Measurements from ENCODE around the gene ESYT3. TPM values are rescaled to one million over a fixed set of nuclear protein-coding genes. Genes with fewer than 3 reads are reported as not detected.

ESYT3 gene
- total and polyA plus RNA-seq, 9 of the 15 experiments (the other 6 are each of a cell fraction or from before 2014, with no cell fraction given), result not detected

DNA sequence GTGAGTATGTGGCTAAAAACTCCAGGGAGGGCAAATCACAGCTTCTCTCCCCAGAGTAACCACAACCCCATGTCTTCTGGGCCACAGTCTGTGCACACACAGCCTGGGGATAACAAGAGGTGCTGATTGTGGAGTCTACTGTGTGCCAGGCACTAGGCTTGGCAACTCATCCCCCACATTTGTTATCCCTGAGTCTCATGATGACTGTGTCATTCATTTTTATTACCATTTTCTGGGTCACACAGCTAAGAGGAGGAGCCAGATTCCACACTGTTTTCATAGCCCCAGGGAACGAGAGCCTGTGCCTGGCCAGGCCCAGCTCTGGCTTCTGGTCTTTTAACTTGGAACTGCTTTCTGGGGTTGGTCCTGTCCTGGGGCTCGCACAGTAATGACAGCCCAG, 34.5 kb downstream of the ESYT3 start (continued):
- TF ChIP-seq SP2 (IDR thresholded peaks at IDR 0.05; ENCODE audit: extremely low read depth, low read depth, low read length, poor library complexity, severe bottlenecking), result no peak
- TF ChIP-seq, protein P1, sequence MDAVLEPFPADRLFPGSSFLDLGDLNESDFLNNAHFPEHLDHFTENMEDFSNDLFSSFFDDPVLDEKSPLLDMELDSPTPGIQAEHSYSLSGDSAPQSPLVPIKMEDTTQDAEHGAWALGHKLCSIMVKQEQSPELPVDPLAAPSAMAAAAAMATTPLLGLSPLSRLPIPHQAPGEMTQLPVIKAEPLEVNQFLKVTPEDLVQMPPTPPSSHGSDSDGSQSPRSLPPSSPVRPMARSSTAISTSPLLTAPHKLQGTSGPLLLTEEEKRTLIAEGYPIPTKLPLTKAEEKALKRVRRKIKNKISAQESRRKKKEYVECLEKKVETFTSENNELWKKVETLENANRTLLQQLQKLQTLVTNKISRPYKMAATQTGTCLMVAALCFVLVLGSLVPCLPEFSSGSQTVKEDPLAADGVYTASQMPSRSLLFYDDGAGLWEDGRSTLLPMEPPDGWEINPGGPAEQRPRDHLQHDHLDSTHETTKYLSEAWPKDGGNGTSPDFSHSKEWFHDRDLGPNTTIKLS (IDR thresholded peaks at IDR 0.05; ENCODE audit: borderline replicate concordance, low read depth), result no peak
- TF ChIP-seq FIP1L1 (IDR thresholded peaks at IDR 0.05; ENCODE audit: low read depth, low read length, poor library complexity, severe bottlenecking), result no peak

DNA sequence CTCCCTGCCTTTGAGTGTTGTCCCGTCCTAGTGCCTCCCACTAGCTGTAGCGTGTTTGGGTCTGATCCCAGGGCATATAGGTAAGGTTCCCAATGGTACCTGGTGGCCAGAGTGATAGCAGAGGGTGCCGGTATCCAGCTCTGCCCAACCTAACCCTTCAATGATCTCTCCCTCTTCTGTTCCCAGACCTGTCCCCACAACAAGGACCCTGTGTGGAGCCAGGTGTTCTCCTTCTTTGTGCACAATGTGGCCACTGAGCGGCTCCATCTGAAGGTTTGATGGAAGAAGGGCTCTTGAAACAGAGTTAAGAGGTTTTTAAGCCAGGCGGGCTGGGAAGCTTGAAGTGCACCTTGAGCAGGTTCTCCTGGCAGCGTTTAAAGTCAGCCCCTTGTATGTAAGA, 35.5 kb downstream of the ESYT3 start:
- WGBS (ENCODE audit: insufficient coverage, low coverage, missing lambda C conversion rate), result 4% methylated on average over 6 of the region's 6 CpGs
- BruUV-seq (replicated peaks), result no TSS peak

More for the DNA sequence above, 35.5 kb downstream of the ESYT3 start:
- H2AFZ ChIP-seq (ENCODE audit: low read depth, low read length), result no peak overlapping the region
- no peaks in the 10 kb centered on the region for H3K36me3 ChIP-seq (ENCODE audit: control insufficient read depth, insufficient read depth, low read length)
- H3K79me2 ChIP-seq (ENCODE audit: control insufficient read depth, insufficient read depth, low read length), result no peaks in the 10 kb centered on the region
- DNase-seq (ENCODE audit: extremely low read depth in 1 of 4, low spot score in 3 of 4) (no peak), FAIRE-seq (no peak), ATAC-seq (no peak)
- no peaks in the 10 kb centered on the region for H4K20me1 ChIP-seq (replicated peaks; ENCODE audit: control insufficient read depth, insufficient read depth, low read length)
- H3K9me3 ChIP-seq (replicated peaks; ENCODE audit: control insufficient read depth, insufficient read depth, low read depth, low read length), result no peaks in the 10 kb centered on the region
- in situ Hi-C loops (cut with MboI) (loop anchor here (10.0 kb wide), 1 partner anchor 465 kb away; no protein-coding TSS in a partner anchor), intact Hi-C loops (cut with micrococcal nuclease) (no loop called here)
- TF ChIP-seq, protein P2, sequence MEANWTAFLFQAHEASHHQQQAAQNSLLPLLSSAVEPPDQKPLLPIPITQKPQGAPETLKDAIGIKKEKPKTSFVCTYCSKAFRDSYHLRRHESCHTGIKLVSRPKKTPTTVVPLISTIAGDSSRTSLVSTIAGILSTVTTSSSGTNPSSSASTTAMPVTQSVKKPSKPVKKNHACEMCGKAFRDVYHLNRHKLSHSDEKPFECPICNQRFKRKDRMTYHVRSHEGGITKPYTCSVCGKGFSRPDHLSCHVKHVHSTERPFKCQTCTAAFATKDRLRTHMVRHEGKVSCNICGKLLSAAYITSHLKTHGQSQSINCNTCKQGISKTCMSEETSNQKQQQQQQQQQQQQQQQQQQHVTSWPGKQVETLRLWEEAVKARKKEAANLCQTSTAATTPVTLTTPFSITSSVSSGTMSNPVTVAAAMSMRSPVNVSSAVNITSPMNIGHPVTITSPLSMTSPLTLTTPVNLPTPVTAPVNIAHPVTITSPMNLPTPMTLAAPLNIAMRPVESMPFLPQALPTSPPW (CRISPR knock-in tag; IDR thresholded peaks at IDR 0.05), result no peak
- TF ChIP-seq SP1 (CRISPR knock-in tag; IDR thresholded peaks at IDR 0.05) (no peak), NCOA1 (IDR thresholded peaks at IDR 0.05; ENCODE audit: low read depth) (no peak), EGR1 (conservative IDR thresholded peaks at IDR 0.05) (no peak)
- POLR2A ChIA-PET, result interaction anchor here (0.9 to 1.4 kb wide), 2 partner anchors 10 to 11 kb away, joined by 3 to 4 read pairs; no protein-coding TSS in a partner anchor
- no peak overlapping the region for H3K9ac ChIP-seq (ENCODE audit: insufficient read depth in 1 of 2, low read depth in 2 of 2, low read length in 2 of 2)
- H3K4me2 ChIP-seq (ENCODE audit: insufficient read depth, low read length), result no peak overlapping the region
- no peak overlapping the region for H3K4me3 ChIP-seq
- no peaks in the 10 kb centered on the region for H3K9me1 ChIP-seq (ENCODE audit: control insufficient read depth, insufficient read depth, low read length)
- no peaks in the 10 kb centered on the region; a peak in 2 of 5 replicates for H3K4me1 ChIP-seq (replicated peaks in 1 of 2; ENCODE audit: control insufficient read depth in 2 of 2, insufficient read depth in 2 of 2, low read length in 2 of 2)
- H3K27me3 ChIP-seq (ENCODE audit: control insufficient read depth in 2 of 2, insufficient read depth in 2 of 2, low read length in 2 of 2), result peaks cover 0 to 7% of the 10 kb centered on the region in 2 experiments; a peak in 2 of 5 replicates
- CTCF ChIA-PET (ENCODE audit: low intra/inter-chr PET ratio), result no interaction called here
- H3K27ac ChIP-seq (ENCODE audit: extremely low read depth, low read depth, low read length), result no peak overlapping the region

All from K562 (cell line).